ENCODE results near the gene DSTN.

The DSTN gene

GRCh38 chr20:17630806-17631195, 60.9 kb downstream of the DSTN start:
- DNase-seq (ENCODE audit: low read depth, low spot score), result no peak
- TF ChIP-seq CTCF (IDR thresholded peaks at IDR 0.05; ENCODE audit: low read depth, low read length), result no peak
- H3K4me3 ChIP-seq (ENCODE audit: low read depth, low read length), result no peak overlapping the region
- in situ Hi-C loops (cut with HindIII; ENCODE audit: low sequenced_read_pairs), result no loop called here

- TF ChIP-seq CTCF (IDR thresholded peaks at IDR 0.05; ENCODE audit: low read depth, low read length), result no peak
- H3K4me3 ChIP-seq (ENCODE audit: low read depth, low read length), result no peak overlapping the region
- DNase-seq (ENCODE audit: low read depth, low spot score), result no peak
- in situ Hi-C loops (cut with HindIII; ENCODE audit: low sequenced_read_pairs), result no loop called here
Observed at GRCh38 chr20:17631576-17632319, 61.9 kb downstream of the DSTN start.

- in situ Hi-C loops (cut with HindIII; ENCODE audit: low sequenced_read_pairs), result no loop called here
- H3K4me3 ChIP-seq (ENCODE audit: low read depth, low read length), result no peak overlapping the region
- TF ChIP-seq CTCF (IDR thresholded peaks at IDR 0.05; ENCODE audit: low read depth, low read length), result no peak
- DNase-seq (ENCODE audit: low read depth, low spot score), result no peak
Observed at GRCh38 chr20:17633221-17633849, 63.5 kb downstream of the DSTN start.

- no peak overlapping the region for H3K4me3 ChIP-seq (ENCODE audit: low read depth, low read length)
- no peak for TF ChIP-seq CTCF (IDR thresholded peaks at IDR 0.05; ENCODE audit: low read depth, low read length)
- DNase-seq (ENCODE audit: low read depth, low spot score), result no peak
- in situ Hi-C loops (cut with HindIII; ENCODE audit: low sequenced_read_pairs), result no loop called here
Observed at GRCh38 chr20:17633850-17634500, 64.1 kb downstream of the DSTN start.

- TF ChIP-seq CTCF (IDR thresholded peaks at IDR 0.05; ENCODE audit: low read depth, low read length), result no peak
- in situ Hi-C loops (cut with HindIII; ENCODE audit: low sequenced_read_pairs), result no loop called here
- DNase-seq (ENCODE audit: low read depth, low spot score), result no peak
- H3K4me3 ChIP-seq (ENCODE audit: low read depth, low read length), result no peak overlapping the region
Observed at GRCh38 chr20:17634661-17635331, 64.9 kb downstream of the DSTN start.

All from astrocyte of the spinal cord (primary cell).